ENCODE measurements around the gene HJV.

- TF ChIP-seq CTCF (IDR thresholded peaks at IDR 0.05) (no peak), POLR2A (IDR thresholded peaks at IDR 0.05) (no peak)
These were observed 29.9 kb upstream of the HJV start for GRCh38 chr1:146051452-146051851.
